H1 (cell line): ENCODE measurements around the gene EIF2A. TPM values are rescaled to one million over a fixed set of nuclear protein-coding genes. Genes with fewer than 3 reads are reported as not detected.

ENCODE experiments used
- BCL11A ChIP-seq, 2 experiments: IDR thresholded peaks; one replicate each; pipeline ENCODE4 v1.6.1; 2011; ENCODE audit warnings: low read depth in 2 of 2, low read length in 2 of 2, mild to moderate bottlenecking in 2 of 2
- BRCA1 ChIP-seq: IDR thresholded peaks from 2 replicates; pipeline ENCODE4 v1.6.1; 2012; ENCODE audit warnings: low read depth, low read length, improper control_type of control experiment
- CTCF ChIP-seq, 3 experiments: IDR thresholded peaks; 1 replicate in 2 of 3; 2 replicates in 1 of 3; pipeline versions ENCODE4 v1.5.1 to v1.6.1; 2011; ENCODE audit warnings: low read length in 3 of 3, mild to moderate bottlenecking in 3 of 3, inconsistent platforms in 2 of 3, low read depth in 1 of 3, moderate library complexity in 1 of 3; ENCODE audit not compliant: insufficient read depth in 1 of 3; ENCODE audit errors: control extremely low read depth in 1 of 3
- E2F6 ChIP-seq: IDR thresholded peaks from 2 replicates; pipeline ENCODE4 v1.6.1; 2012; ENCODE audit warnings: inconsistent platforms
- EGR1 ChIP-seq: IDR thresholded peaks from 2 replicates; pipeline ENCODE4 v1.6.1; 2011; ENCODE audit warnings: low read depth, low read length, borderline replicate concordance
- GABPA ChIP-seq: IDR thresholded peaks from 2 replicates; pipeline ENCODE4 v1.6.1; 2011; ENCODE audit warnings: mild to moderate bottlenecking, low read length, moderate library complexity, borderline replicate concordance; ENCODE audit not compliant: insufficient read depth
- GTF2F1 ChIP-seq: IDR thresholded peaks from 2 replicates; pipeline ENCODE4 v1.6.1; 2012; ENCODE audit warnings: low read depth, low read length, improper control_type of control experiment, borderline replicate concordance
- KDM1A ChIP-seq: fragments of 200-600, 300-600 bp; sonication (generic); IDR thresholded peaks from 2 replicates; pipeline ENCODE4 v1.7.1; 2016; ENCODE audit warnings: mild to moderate bottlenecking, low read length, borderline replicate concordance
- KDM4A ChIP-seq: IDR thresholded peaks from one replicate; pipeline ENCODE4 v1.7.1; 2012; ENCODE audit warnings: low read depth, mild to moderate bottlenecking, moderate library complexity, low read length, inconsistent platforms; ENCODE audit not compliant: severe bottlenecking
- RNF2 ChIP-seq: fragments of 200-900, 300-1000 bp; sonication (generic); IDR thresholded peaks from 2 replicates; pipeline ENCODE4 v1.7.1; 2016; ENCODE audit warnings: borderline replicate concordance, low read depth, mild to moderate bottlenecking, antibody characterized with exemption, low read length; ENCODE audit not compliant: poor library complexity, severe bottlenecking; ENCODE audit errors: missing control alignments
- RXRA ChIP-seq: IDR thresholded peaks from 2 replicates; pipeline ENCODE4 v1.6.1; 2011; ENCODE audit warnings: low read depth, mild to moderate bottlenecking, low read length, moderate library complexity; ENCODE audit not compliant: insufficient read depth
- SIX5 ChIP-seq: IDR thresholded peaks from 2 replicates; pipeline ENCODE4 v1.6.1; 2011; ENCODE audit warnings: mild to moderate bottlenecking, low read depth, low read length
- SP1 ChIP-seq: IDR thresholded peaks from 2 replicates; pipeline ENCODE4 v1.6.1; 2011; ENCODE audit warnings: low read depth, low read length
- TCF12 ChIP-seq: IDR thresholded peaks from 2 replicates; pipeline ENCODE4 v1.6.1; 2011; ENCODE audit warnings: low read depth, mild to moderate bottlenecking, low read length
- polyA plus RNA-seq, 7 experiments: library from polyadenylated mRNA; depleted of rRNA in 3 of 7; stranded (reverse) in 5 of 7; unstranded in 2 of 7; fragments of >200 nt in 5 of 7; fragments of 200-250 nt in 2 of 7; gene quantifications; 1 replicate in 5 of 7; 2 replicates in 1 of 7; 4 replicates in 1 of 7; pipeline versions ENCODE4 v1.2.1 to v1.2.3, GENCODE V29; 2011 to 2013; ENCODE audit warnings: missing spikeins in 2 of 7, mixed read lengths in 2 of 7
- total RNA-seq: library from RNA; stranded (reverse); fragmentation: NEBNext Ultra II Directional; extraction: Animal tissue kit (Norgen Biotek cat#: 25700); gene quantifications from 2 replicates; pipeline ENCODE4 v1.2.1, GENCODE V29; 2021

Gene EIF2A
- total and polyA plus RNA-seq, 2 of the 8 experiments (the other 6 are each of a cell fraction or from before 2014, with no cell fraction given) = 59.3 to 91.6 TPM

- TF ChIP-seq SP1 (0 out of 2 replicates have a peak, but pooled peaks have one; percentile 3), GTF2F1 (peak; percentile 86), EGR1 (no peak), RNF2 (no peak), BRCA1 (no peak), TCF12 (no peak), BCL11A (IDR thresholded peaks at IDR 0.05; ENCODE audit: low read depth in 2 of 2, low read length in 2 of 2) (no peak), GABPA (0 out of 2 replicates have a peak, but pooled peaks have one; percentile 39), KDM1A (no peak), SIX5 (no peak), RXRA (no peak), KDM4A (peak; percentile 44), CTCF (IDR thresholded peaks at IDR 0.05; ENCODE audit: control extremely low read depth in 1 of 3, insufficient read depth in 1 of 3, low read depth in 1 of 3, low read length in 3 of 3) (0 out of 4 replicates have a peak, but pooled peaks of 1 of the 3 experiments have one; percentile 5), E2F6 (0 out of 2 replicates have a peak, but pooled peaks have one; percentile 21)
Measured at GRCh38 chr3:150603153-150603979, 56.8 kb downstream of the EIF2A start, which contains the start of gene SELENOT (continued).
